PC-9 (cell line): ENCODE results near the gene UBXN2A. TPM values are rescaled to one million over a fixed set of nuclear protein-coding genes. Genes with fewer than 3 reads are reported as not detected.

Source experiments
- BruUV-seq: library from RNA; stranded (reverse); fragments of 400-500 nt; replicated peaks from 2 replicates; lab custom pipeline; 2021; lab: Mats Ljungman, UMichigan
- CTCF ChIA-PET: fragments of 300-600 bp; sonication (Branson Sonifier 250); formaldehyde crosslinking; loops from one replicate; lab custom pipeline; 2022; ENCODE audit warnings: antibody characterized with exemption; lab: Charles Lee
- POLR2A ChIA-PET: fragments of 300-600 bp; sonication (Branson Sonifier 250); formaldehyde crosslinking; loops from one replicate; lab custom pipeline; 2022; ENCODE audit warnings: antibody characterized with exemption; ENCODE audit not compliant: unreplicated experiment; lab: Charles Lee
- DNase-seq, 2 experiments: peaks; one replicate each; pipeline versions ENCODE4 v3.0.0 to v3.0.0-alpha.2; 2015 to 2022; ENCODE audit warnings: mixed read lengths in 1 of 2
- H2AFZ ChIP-seq: fragments of 200-600 bp; sonication (generic); 2 replicates; pipeline ENCODE4 v1.8.1; 2017; ENCODE audit warnings: antibody characterized with exemption
- H3F3A ChIP-seq: fragments of 200-600 bp; sonication (generic); 2 replicates; pipeline ENCODE4 v1.8.1; 2017; ENCODE audit warnings: antibody characterized with exemption, mild to moderate bottlenecking, low read depth; ENCODE audit not compliant: insufficient read depth
- H3K27ac ChIP-seq: fragments of 200-600 bp; sonication (generic); 2 replicates; pipeline ENCODE4 v1.6.1; 2016; ENCODE audit warnings: mixed run types
- H3K27me3 ChIP-seq: fragments of 200-600 bp; sonication (generic); 2 replicates; pipeline ENCODE4 v1.6.1; 2016; ENCODE audit warnings: low read depth, mixed run types; ENCODE audit not compliant: insufficient read depth
- H3K36me3 ChIP-seq: fragments of 200-600 bp; sonication (generic); 2 replicates; pipeline ENCODE4 v1.6.1; 2016; ENCODE audit warnings: low read depth, mixed run types
- H3K4me1 ChIP-seq: fragments of 200-600 bp; sonication (generic); replicated peaks from 2 replicates; pipeline ENCODE4 v1.6.1; 2016; ENCODE audit warnings: mixed run types; ENCODE audit not compliant: insufficient read depth
- H3K4me2 ChIP-seq: fragments of 200-600 bp; sonication (generic); 2 replicates; pipeline ENCODE4 v1.6.1; 2017; ENCODE audit warnings: mixed run types
- H3K4me3 ChIP-seq: fragments of 200-600 bp; sonication (generic); 2 replicates; pipeline ENCODE4 v1.6.1; 2016; ENCODE audit warnings: mixed run types
- H3K79me2 ChIP-seq: fragments of 200-600 bp; sonication (generic); 2 replicates; pipeline ENCODE4 v1.6.1; 2017; ENCODE audit warnings: low read depth, mixed run types
- H3K9me2 ChIP-seq: fragments of 200-600 bp; sonication (generic); 2 replicates; pipeline ENCODE4 v1.8.1; 2017; ENCODE audit warnings: mild to moderate bottlenecking; ENCODE audit not compliant: insufficient read depth
- H3K9me3 ChIP-seq: fragments of 200-600 bp; sonication (generic); 2 replicates; pipeline ENCODE4 v1.8.1; 2016; ENCODE audit warnings: low read depth; ENCODE audit not compliant: insufficient read depth
- H4K20me1 ChIP-seq: fragments of 200-600 bp; sonication (generic); 2 replicates; pipeline ENCODE4 v1.8.1; 2017; ENCODE audit not compliant: insufficient read depth
- CTCF ChIP-seq: fragments of 200-600 bp; sonication (generic); conservative IDR thresholded peaks from 2 replicates; pipeline ENCODE4 v1.6.1; 2017; ENCODE audit warnings: mixed run types, antibody characterized with exemption, mild to moderate bottlenecking, moderate library complexity
- EZH2 ChIP-seq: fragments of 200-600 bp; sonication (generic); IDR thresholded peaks from 2 replicates; pipeline ENCODE4 v1.8.0; 2017; ENCODE audit warnings: antibody characterized with exemption, low read depth
- intact Hi-C: fragments of 100-400 bp; cut with micrococcal nuclease; formaldehyde crosslinking; loops from one replicate; pipeline ENCODE4 v1.10.0; 2022; ENCODE audit not compliant: unreplicated experiment
- total RNA-seq: library from RNA; stranded (reverse); gene quantifications from 2 replicates; pipeline ENCODE4 v1.2.3, GENCODE V29; 2021

The UBXN2A gene
- total RNA-seq, 1 experiment from 2014 or later, result 16.9 TPM

GRCh38 chr2:23918837-23919489 lies 21.3 kb upstream of the UBXN2A start:
- intact Hi-C loops, result no loop called here

GRCh38 chr2:23924589-23925359 lies 15.5 kb upstream of the UBXN2A start:
- no TSS peak for BruUV-seq
- Histone ChIP-seq H3K4me1 (peaks cover 40% of the 10 kb centered on the region), H3K27ac (0 out of 2 replicates have a peak overlapping the region, but pooled peaks have one; percentile 60), H3K79me2 (peaks cover 81% of the 10 kb centered on the region), H3F3A (peaks cover 13% of the 10 kb centered on the region; the same call in 1 of the 2 replicates), H3K4me2 (peak overlapping the region; percentile 83), H4K20me1 (no peaks in the 10 kb centered on the region), H3K9me3 (no peaks in the 10 kb centered on the region), H3K4me3 (peak overlapping the region; percentile 99), H3K9me2 (no peaks in the 10 kb centered on the region), H3K36me3 (no peaks in the 10 kb centered on the region), H3K27me3 (no peaks in the 10 kb centered on the region), H2AFZ (no peak overlapping the region)
- intact Hi-C loops, result no loop called here
- POLR2A ChIA-PET, result interaction anchor here (0.6 to 0.7 kb wide), 2 partner anchors 186 to 1264 kb away, joined by 4 to 6 read pairs; no protein-coding TSS in a partner anchor
- no peak for DNase-seq
- no peak for TF ChIP-seq EZH2
- TF ChIP-seq CTCF, result no peak
- CTCF ChIA-PET, result interaction anchor here (0.6 kb wide), 1 partner anchor 100 kb away, joined by 3 read pairs; no protein-coding TSS in a partner anchor

More at GRCh38 chr2:23918837-23919489, 21.3 kb upstream of the UBXN2A start:
- Histone ChIP-seq H3K9me3 (no peaks in the 10 kb centered on the region), H3K4me2 (no peak overlapping the region), H4K20me1 (no peaks in the 10 kb centered on the region), H3K4me3 (no peak overlapping the region), H3F3A (no peaks in the 10 kb centered on the region), H3K9me2 (no peaks in the 10 kb centered on the region), H3K79me2 (peaks cover 95% of the 10 kb centered on the region), H3K27me3 (no peaks in the 10 kb centered on the region), H2AFZ (no peak overlapping the region), H3K4me1 (peaks cover 30% of the 10 kb centered on the region), H3K27ac (no peak overlapping the region; the same call in 1 of the 2 replicates), H3K36me3 (no peaks in the 10 kb centered on the region)
- ChIA-PET POLR2A (no interaction called here), CTCF (no interaction called here)
- no peak for DNase-seq
- BruUV-seq, result no TSS peak
- TF ChIP-seq CTCF, result no peak

- POLR2A ChIA-PET, result no interaction called here
- Histone ChIP-seq H3K27ac (peak overlapping the region; percentile 60), H3K9me3 (no peaks in the 10 kb centered on the region), H3K4me1 (peaks cover 40% of the 10 kb centered on the region), H3K9me2 (no peaks in the 10 kb centered on the region), H3K36me3 (no peaks in the 10 kb centered on the region), H3K4me3 (peak overlapping the region; percentile 99), H3K79me2 (peaks cover 70% of the 10 kb centered on the region), H3F3A (peaks cover 13% of the 10 kb centered on the region; the same call in 1 of the 2 replicates), H4K20me1 (no peaks in the 10 kb centered on the region), H3K27me3 (no peaks in the 10 kb centered on the region), H3K4me2 (peak overlapping the region; percentile 83), H2AFZ (peak overlapping the region; percentile 99)
- TF ChIP-seq EZH2 (no peak), CTCF (no peak)
- TSS peak; percentile 40 for BruUV-seq
- CTCF ChIA-PET, result interaction anchor here (0.5 to 2.3 kb wide), 5 partner anchors 15 to 159 kb away, joined by 3 to 6 read pairs (median 3); partner anchors contain the start of gene TP53I3
- intact Hi-C loops, result loop anchor here (2.0 kb wide), 2 partner anchors 101 to 151 kb away; partner anchors contain the start of gene SF3B6
- DNase-seq, result peak; percentile 33 to 40
Observed at GRCh38 chr2:23925702-23926289, 14.5 kb upstream of the UBXN2A start.
